ENCODE data around the gene CCDC97. TPM values are rescaled to one million over a fixed set of nuclear protein-coding genes. Genes with fewer than 3 reads are reported as not detected.
A peak's percentile ranks its signal among the peaks of the same experiment; 100 is the strongest.

CCDC97 gene
- total RNA-seq, 1 experiment from 2014 or later: 39.4 TPM

DNA sequence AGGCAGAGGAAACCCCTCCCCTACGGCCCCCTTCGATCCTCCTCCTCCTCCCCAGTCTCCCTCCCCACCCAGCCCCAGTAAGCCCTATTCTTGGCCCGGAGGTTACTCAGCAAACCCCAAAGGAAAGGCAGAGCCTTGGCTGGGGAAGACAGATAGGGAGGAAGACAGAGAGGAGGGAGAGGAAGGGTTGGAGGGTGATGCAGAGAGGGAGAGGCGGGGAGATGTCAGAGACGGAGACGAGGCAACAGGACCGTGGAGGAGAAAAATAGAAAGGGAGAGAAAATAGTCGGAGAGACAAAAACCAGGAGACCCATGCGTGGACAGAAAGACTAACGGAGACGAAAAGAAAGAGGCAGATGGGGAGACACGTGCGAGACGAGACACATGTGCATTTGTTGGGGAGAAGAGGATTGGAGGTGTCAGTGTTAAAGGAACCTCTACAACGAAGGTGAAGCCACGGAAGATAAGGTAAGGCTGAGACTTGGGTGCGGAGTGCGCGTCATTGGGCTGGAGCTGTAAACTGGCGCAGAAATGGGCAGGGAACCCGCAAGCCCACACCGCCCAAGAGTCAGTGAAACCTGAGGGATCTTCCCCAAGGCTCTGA lies 40.9 kb downstream of the CCDC97 start:
- TF ChIP-seq CTCF (conservative IDR thresholded peaks at IDR 0.05): no peak
- Histone ChIP-seq H2BK12ac (ENCODE audit: insufficient read length, low read depth, low read length) (no peak overlapping the region), H3K18ac (ENCODE audit: insufficient read length, low read depth, low read length) (no peak overlapping the region), H3K23me2 (ENCODE audit: insufficient read length, low read depth, low read length, poor library complexity, severe bottlenecking) (peaks cover 26% of the 10 kb centered on the region), H3K79me2 (ENCODE audit: insufficient read depth, low read length) (no peaks in the 10 kb centered on the region), H2BK120ac (ENCODE audit: low read depth, low read length, poor library complexity, severe bottlenecking) (no peak overlapping the region), H3K4ac (ENCODE audit: low read depth, low read length) (no peak overlapping the region), H3K23ac (ENCODE audit: insufficient read length, low read depth, low read length) (no peak overlapping the region), H4K91ac (ENCODE audit: insufficient read length, low read depth, low read length) (no peak overlapping the region), H4K5ac (ENCODE audit: insufficient read length, low read depth, low read length) (no peak overlapping the region), H3T11ph (ENCODE audit: low read length) (no peak overlapping the region), H3K9ac (ENCODE audit: extremely low read depth, insufficient read length, low read length) (no peak overlapping the region), H3K14ac (ENCODE audit: insufficient read depth, low read length) (no peak overlapping the region), H2AK5ac (ENCODE audit: insufficient read length, low read length) (no peak overlapping the region), H2BK15ac (ENCODE audit: low read depth, low read length) (no peak overlapping the region), H2AFZ (ENCODE audit: low read length) (no peak overlapping the region), H3K27me3 (ENCODE audit: insufficient read depth, low read length) (peaks cover 10% of the 10 kb centered on the region; the same call in 1 of the 2 replicates), H2BK5ac (ENCODE audit: insufficient read length, low read length) (no peak overlapping the region), H4K8ac (replicated peaks; ENCODE audit: insufficient read length, low read depth, low read length) (no peak overlapping the region), H3K4me2 (ENCODE audit: insufficient read depth, insufficient read length, low read length) (peak overlapping the region; percentile 63), H4K20me1 (ENCODE audit: control insufficient read depth, insufficient read depth, insufficient read length) (no peaks in the 10 kb centered on the region), H3K4me1 (ENCODE audit: insufficient read depth, low read length) (no peaks in the 10 kb centered on the region; the same call in 1 of the 2 replicates), H3K79me1 (ENCODE audit: insufficient read depth, low read depth, low read length, poor library complexity, severe bottlenecking) (no peaks in the 10 kb centered on the region), H3K9me3 (ENCODE audit: control insufficient read depth, low read depth, low read length) (no peaks in the 10 kb centered on the region), H2BK20ac (ENCODE audit: low read depth, low read length, poor library complexity, severe bottlenecking) (no peak overlapping the region), H3K56ac (ENCODE audit: insufficient read length, low read depth, low read length) (no peak overlapping the region), H3K27ac (ENCODE audit: insufficient read length, low read depth, low read length) (no peak overlapping the region)
- WGBS (ENCODE audit: extremely low coverage, insufficient read length, low lambda C conversion rate): no CpG with 5 or more reads among the region's 22 CpGs
- H3K27me3 Mint-ChIP-seq (ENCODE audit: low read depth): peaks cover 39% of the 10 kb centered on the region
- peaks cover 0 to 25% (median 5%) of the 10 kb centered on the region in 3 experiments; a peak in 4 of 7 replicates for H3K36me3 Mint-ChIP-seq (ENCODE audit: insufficient read depth in 1 of 3, low read depth in 3 of 3)
- H3K4me1 Mint-ChIP-seq: peaks cover 20 to 22% of the 10 kb centered on the region in 2 experiments
- DNase-seq: peak; percentile 32
- no peak overlapping the region for H3K27ac Mint-ChIP-seq
- H3K4me3 Mint-ChIP-seq: peak overlapping the region; percentile 75 to 78
- H3K9me3 Mint-ChIP-seq: no peaks in the 10 kb centered on the region; a peak in 1 of 5 replicates

All from H9 (cell line).